IMR-90 (cell line): ENCODE results near the gene TRAPPC5. TPM values are rescaled to one million over a fixed set of nuclear protein-coding genes. Genes with fewer than 3 reads are reported as not detected.

Experiments
- ATAC-seq: fragments of 200-7000 bp; cut with Tn5 transposase; 2 replicates; pipeline ENCODE4 v1.9.1; 2020; ENCODE audit warnings: low read depth, mild to moderate bottlenecking, moderate library complexity
- BruUV-seq: library from RNA; stranded (reverse); fragments of 400-500 nt; replicated peaks from 2 replicates; lab custom pipeline; 2021; lab: Mats Ljungman, UMichigan
- CTCF ChIA-PET: fragments of 300-600 bp; formaldehyde crosslinking; extraction: SDS; loops from one replicate; lab custom pipeline; 2021; ENCODE audit warnings: antibody characterized with exemption; lab: Yijun Ruan, JAX
- POLR2A ChIA-PET: fragments of 300-600 bp; sonication (Branson Sonifier 250); formaldehyde crosslinking; loops from one replicate; lab custom pipeline; 2022; ENCODE audit warnings: antibody characterized with exemption; ENCODE audit not compliant: unreplicated experiment; lab: Charles Lee
- DNase-seq: peaks from one replicate; pipeline ENCODE4 v3.0.0; 2013
- H2AFZ ChIP-seq: replicated peaks from 2 replicates; pipeline ENCODE3; 2013; ENCODE audit warnings: low read length, mild to moderate bottlenecking; ENCODE audit not compliant: poor library complexity
- H2AK5ac ChIP-seq: 2 replicates; pipeline ENCODE4 v1.6.1; 2013; ENCODE audit warnings: low read depth, low read length, inconsistent platforms
- H2AK9ac ChIP-seq: replicated peaks from 2 replicates; pipeline ENCODE3; 2013; ENCODE audit warnings: mild to moderate bottlenecking, low read depth, low read length, moderate library complexity; ENCODE audit not compliant: poor library complexity
- H2BK120ac ChIP-seq: 2 replicates; pipeline ENCODE4 v1.6.1; 2013; ENCODE audit warnings: low read depth, low read length, inconsistent platforms
- H2BK15ac ChIP-seq: 3 replicates; pipeline ENCODE4 v1.6.1; 2013; ENCODE audit warnings: low read depth, low read length, inconsistent platforms
- H2BK20ac ChIP-seq: 2 replicates; pipeline ENCODE4 v1.6.1; 2013; ENCODE audit warnings: low read depth, mild to moderate bottlenecking, inconsistent platforms, low read length, moderate library complexity
- H2BK5ac ChIP-seq: 2 replicates; pipeline ENCODE4 v1.6.1; 2013; ENCODE audit warnings: mild to moderate bottlenecking, low read depth, low read length, inconsistent platforms; ENCODE audit not compliant: poor library complexity, severe bottlenecking
- H3K14ac ChIP-seq: replicated peaks from 2 replicates; pipeline ENCODE4 v1.6.1; 2013; ENCODE audit warnings: low read depth, low read length, inconsistent platforms
- H3K18ac ChIP-seq: 2 replicates; pipeline ENCODE4 v1.6.1; 2013; ENCODE audit warnings: low read depth, low read length, control low read depth
- H3K23ac ChIP-seq: 2 replicates; pipeline ENCODE4 v1.6.1; 2013; ENCODE audit warnings: low read depth, low read length, inconsistent platforms
- H3K27ac ChIP-seq: 2 replicates; pipeline ENCODE4 v1.5.1; 2013; ENCODE audit warnings: mild to moderate bottlenecking, control low read depth, low read length; ENCODE audit not compliant: insufficient read depth
- H3K27me3 ChIP-seq: 2 replicates; pipeline ENCODE4 v1.6.1; 2013; ENCODE audit warnings: low read length; ENCODE audit not compliant: control insufficient read depth, insufficient read depth
- H3K36me3 ChIP-seq: 2 replicates; pipeline ENCODE4 v1.6.1; 2013; ENCODE audit warnings: low read length, mixed read lengths; ENCODE audit not compliant: control insufficient read depth, insufficient read depth
- H3K4ac ChIP-seq: 2 replicates; pipeline ENCODE4 v1.6.1; 2013; ENCODE audit warnings: low read depth, low read length, inconsistent platforms
- H3K4me1 ChIP-seq: 2 replicates; pipeline ENCODE4 v1.6.1; 2013; ENCODE audit warnings: low read length, mixed read lengths; ENCODE audit not compliant: control insufficient read depth, insufficient read depth
- H3K4me2 ChIP-seq: 2 replicates; pipeline ENCODE4 v1.6.1; 2013; ENCODE audit warnings: low read depth, mild to moderate bottlenecking, control low read depth, low read length, moderate library complexity
- H3K4me3 ChIP-seq: 2 replicates; pipeline ENCODE4 v1.5.1; 2013; ENCODE audit warnings: low read depth, mild to moderate bottlenecking, control low read depth, low read length, moderate library complexity; ENCODE audit not compliant: insufficient read depth
- H3K56ac ChIP-seq: 2 replicates; pipeline ENCODE4 v1.6.1; 2013; ENCODE audit warnings: low read length, inconsistent platforms; ENCODE audit not compliant: insufficient read depth; ENCODE audit errors: extremely low read depth
- H3K79me1 ChIP-seq, 2 experiments: 2 replicates each; pipeline ENCODE4 v1.6.1; 2013; ENCODE audit warnings: low read length in 2 of 2, inconsistent platforms in 1 of 2, low read depth in 1 of 2
- H3K9ac ChIP-seq: 2 replicates; pipeline ENCODE4 v1.6.1; 2013; ENCODE audit warnings: low read depth, low read length, control low read depth
- H3K9me1 ChIP-seq: 2 replicates; pipeline ENCODE4 v1.6.1; 2013; ENCODE audit warnings: low read length, inconsistent platforms; ENCODE audit not compliant: insufficient read depth
- H3K9me3 ChIP-seq: 2 replicates; pipeline ENCODE4 v1.6.1; 2013; ENCODE audit warnings: low read length; ENCODE audit not compliant: control insufficient read depth, insufficient read depth
- H4K20me1 ChIP-seq: 2 replicates; pipeline ENCODE4 v1.6.1; 2013; ENCODE audit warnings: low read length, inconsistent platforms; ENCODE audit not compliant: insufficient read depth
- H4K5ac ChIP-seq: 2 replicates; pipeline ENCODE4 v1.6.1; 2013; ENCODE audit warnings: mild to moderate bottlenecking, low read depth, low read length, control low read depth
- H4K8ac ChIP-seq, 2 experiments: 2 replicates each; pipeline ENCODE4 v1.6.1; 2013; ENCODE audit warnings: low read depth in 2 of 2, low read length in 2 of 2, control low read depth in 1 of 2, inconsistent platforms in 1 of 2
- H4K91ac ChIP-seq: 2 replicates; pipeline ENCODE4 v1.6.1; 2013; ENCODE audit warnings: low read depth, low read length, inconsistent platforms; ENCODE audit not compliant: insufficient read depth
- CEBPB ChIP-seq: IDR thresholded peaks from 2 replicates; pipeline ENCODE4 v1.6.1; 2012; ENCODE audit warnings: low read depth, low read length, improper control_type of control experiment
- CTCF ChIP-seq: conservative IDR thresholded peaks from 2 replicates; pipeline ENCODE4 v1.5.1; 2012; ENCODE audit warnings: mild to moderate bottlenecking, low read depth, low read length, improper control_type of control experiment
- ELK1 ChIP-seq: fragments of 150-350 bp; IDR thresholded peaks from 2 replicates; pipeline ENCODE4 v1.6.1; 2016; ENCODE audit warnings: low read depth, mild to moderate bottlenecking, low read length, moderate library complexity, borderline replicate concordance
- FOS ChIP-seq: fragments of 150-350 bp; IDR thresholded peaks from 2 replicates; pipeline ENCODE4 v1.6.1; 2016; ENCODE audit warnings: low read depth, low read length
- MAFK ChIP-seq: IDR thresholded peaks from 2 replicates; pipeline ENCODE4 v1.6.1; 2012; ENCODE audit warnings: low read depth, low read length, improper control_type of control experiment
- MAZ ChIP-seq: IDR thresholded peaks from 2 replicates; pipeline ENCODE4 v1.6.1; 2012; ENCODE audit warnings: low read depth, mild to moderate bottlenecking, low read length, improper control_type of control experiment, moderate library complexity, borderline replicate concordance
- MXI1 ChIP-seq: IDR thresholded peaks from 2 replicates; pipeline ENCODE4 v1.6.1; 2012; ENCODE audit warnings: low read depth, mild to moderate bottlenecking, low read length, moderate library complexity, borderline replicate concordance
- NFE2L2 ChIP-seq: fragments of 150-350 bp; IDR thresholded peaks from 2 replicates; pipeline ENCODE4 v1.6.1; 2016; ENCODE audit warnings: low read depth, mild to moderate bottlenecking, low read length
- POLR2A ChIP-seq: IDR thresholded peaks from 2 replicates; pipeline ENCODE4 v1.6.1; 2012; ENCODE audit warnings: mild to moderate bottlenecking, low read depth, low read length
- RCOR1 ChIP-seq: IDR thresholded peaks from 2 replicates; pipeline ENCODE4 v1.6.1; 2012; ENCODE audit warnings: mild to moderate bottlenecking, low read length, improper control_type of control experiment; ENCODE audit not compliant: insufficient replicate concordance
- USF2 ChIP-seq: fragments of 150-350 bp; IDR thresholded peaks from 2 replicates; pipeline ENCODE4 v1.6.1; 2017; ENCODE audit warnings: mild to moderate bottlenecking, antibody characterized with exemption, low read length, low read depth
- WGBS, 2 experiments: methylation state at CpG; one replicate each; pipeline versions ENCODE4 v1.1.5 to v1.1.7; 2013; ENCODE audit warnings: missing lambda C conversion rate in 2 of 2; ENCODE audit not compliant: insufficient read length in 1 of 2; ENCODE audit errors: extremely low coverage in 2 of 2; 5-methylcytosine and 5-hydroxymethylcytosine counted together
- dilution Hi-C: fragments of 300-500 bp; cut with HindIII; formaldehyde crosslinking; loops from one replicate; pipeline ENCODE4 v1.14.3; 2018; ENCODE audit warnings: low sequenced_read_pairs; ENCODE audit not compliant: unreplicated experiment
- in situ Hi-C: fragments of 300-500 bp; cut with MboI; formaldehyde crosslinking; loops from 3 replicates; pipeline ENCODE4 v1.14.3; 2019; ENCODE audit warnings: low sequenced_read_pairs, inconsistent platforms, mixed read lengths
- intact Hi-C: fragments of 100-400 bp; cut with micrococcal nuclease; formaldehyde crosslinking; loops from 2 replicates; pipeline ENCODE4 v1.10.0; 2022
- polyA plus RNA-seq, 3 experiments: library from polyadenylated mRNA; depleted of rRNA; stranded (reverse); fragments of >200 nt; gene quantifications; 2 replicates each; pipeline ENCODE4 v1.2.3, GENCODE V29; 2012; ENCODE audit warnings: low replicate concordance in 1 of 3
- total RNA-seq: library from RNA; depleted of rRNA; stranded (reverse); fragments of >200 nt; gene quantifications from 2 replicates; pipeline ENCODE4 v1.2.3, GENCODE V29; 2012

TRAPPC5 gene
- total and polyA plus RNA-seq, 2 of the 4 experiments (the other 2 are of a cell fraction) = 54.7 to 109 TPM

- dilution Hi-C loops (no loop called here), in situ Hi-C loops (no loop called here)
Measured at GRCh38 chr19:7672522-7672921, 8.1 kb upstream of the TRAPPC5 start.

More at GRCh38 chr19:7672522-7672921, 8.1 kb upstream of the TRAPPC5 start:
- H3K9ac ChIP-seq = no peak overlapping the region
- no TSS peak for BruUV-seq
- ATAC-seq = no peak
- TF ChIP-seq USF2 = no peak
- no peak for TF ChIP-seq FOS
- TF ChIP-seq MAFK = no peak
- no peak for TF ChIP-seq POLR2A
- no peak for TF ChIP-seq MXI1
- TF ChIP-seq ELK1 = no peak
- TF ChIP-seq NFE2L2 = no peak
- no peak for TF ChIP-seq CEBPB
- no peak for TF ChIP-seq RCOR1
- TF ChIP-seq CTCF = no peak
- TF ChIP-seq MAZ = no peak
- whole genome bisulfite sequencing, 2 experiments = no CpG with 5 or more reads among the region's 9 CpGs
- no peak overlapping the region for H3K4me2 ChIP-seq
- no peak overlapping the region for H3K4me3 ChIP-seq
- no peaks in the 10 kb centered on the region for H4K20me1 ChIP-seq
- no peak overlapping the region for H2AK9ac ChIP-seq
- no peaks in the 10 kb centered on the region for H3K79me1 ChIP-seq
- no peak overlapping the region for H3K14ac ChIP-seq
- H3K36me3 ChIP-seq = no peaks in the 10 kb centered on the region
- DNase-seq = no peak
- peaks cover 4% of the 10 kb centered on the region; the same call in 1 of the 2 replicates for H3K9me3 ChIP-seq
- no peak overlapping the region for H4K5ac ChIP-seq
- no peak overlapping the region for H3K56ac ChIP-seq
- no peak overlapping the region for H3K27ac ChIP-seq
- no peak overlapping the region for H3K23ac ChIP-seq
- no peak overlapping the region for H3K18ac ChIP-seq
- H2AK5ac ChIP-seq = no peak overlapping the region
- no peaks in the 10 kb centered on the region for H3K4me1 ChIP-seq
- H2BK15ac ChIP-seq = no peak overlapping the region
- H2AFZ ChIP-seq = no peak overlapping the region
- H3K9me1 ChIP-seq = no peaks in the 10 kb centered on the region
- H4K8ac ChIP-seq = no peak overlapping the region
- no peak overlapping the region for H4K91ac ChIP-seq
- peaks cover 34% of the 10 kb centered on the region for H3K27me3 ChIP-seq
- POLR2A ChIA-PET = no interaction called here
- CTCF ChIA-PET = no interaction called here
- H2BK120ac ChIP-seq = no peak overlapping the region
- intact Hi-C loops = no loop called here
- H2BK20ac ChIP-seq = no peak overlapping the region
- H2BK5ac ChIP-seq = no peak overlapping the region
- no peak overlapping the region for H3K4ac ChIP-seq
